HEK293T (cell line): ENCODE measurements around the gene LCE1F.

Experiments used
- ARNT ChIP-seq: fragments of 450-650 bp; IDR thresholded peaks from 2 replicates; pipeline ENCODE4 v1.6.1; 2017; ENCODE audit warnings: mild to moderate bottlenecking
- BHLHE40 ChIP-seq: fragments of 450-650 bp; IDR thresholded peaks from 2 replicates; pipeline ENCODE4 v1.6.1; 2016; ENCODE audit warnings: mild to moderate bottlenecking, moderate library complexity, borderline replicate concordance
- FOXA1 ChIP-seq: fragments of 450-650 bp; IDR thresholded peaks from 2 replicates; pipeline ENCODE4 v1.6.1; 2016; ENCODE audit warnings: mild to moderate bottlenecking
- FOXK2 ChIP-seq: fragments of 450-650 bp; IDR thresholded peaks from 2 replicates; pipeline ENCODE4 v1.6.1; 2016; ENCODE audit warnings: mild to moderate bottlenecking
- FOXM1 ChIP-seq: fragments of 450-650 bp; IDR thresholded peaks from 2 replicates; pipeline ENCODE4 v1.6.1; 2017; ENCODE audit warnings: mild to moderate bottlenecking, borderline replicate concordance
- HDGF ChIP-seq: fragments of 450-650 bp; IDR thresholded peaks from 2 replicates; pipeline ENCODE4 v1.6.1; 2017; ENCODE audit warnings: antibody characterized with exemption, borderline replicate concordance
- NFRKB ChIP-seq: fragments of 450-650 bp; IDR thresholded peaks from 2 replicates; pipeline ENCODE4 v1.6.1; 2016; ENCODE audit warnings: mild to moderate bottlenecking, moderate library complexity
- PKNOX1 ChIP-seq: fragments of 450-650 bp; IDR thresholded peaks from 2 replicates; pipeline ENCODE4 v1.6.1; 2016
- SP1 ChIP-seq: fragments of 450-650 bp; IDR thresholded peaks from 2 replicates; pipeline ENCODE4 v1.6.1; 2017
- TARDBP ChIP-seq: fragments of 450-650 bp; IDR thresholded peaks from 2 replicates; pipeline ENCODE4 v1.6.1; 2016
- ZNF384 ChIP-seq: fragments of 450-650 bp; IDR thresholded peaks from 2 replicates; pipeline ENCODE4 v1.6.1; 2016

DNA sequence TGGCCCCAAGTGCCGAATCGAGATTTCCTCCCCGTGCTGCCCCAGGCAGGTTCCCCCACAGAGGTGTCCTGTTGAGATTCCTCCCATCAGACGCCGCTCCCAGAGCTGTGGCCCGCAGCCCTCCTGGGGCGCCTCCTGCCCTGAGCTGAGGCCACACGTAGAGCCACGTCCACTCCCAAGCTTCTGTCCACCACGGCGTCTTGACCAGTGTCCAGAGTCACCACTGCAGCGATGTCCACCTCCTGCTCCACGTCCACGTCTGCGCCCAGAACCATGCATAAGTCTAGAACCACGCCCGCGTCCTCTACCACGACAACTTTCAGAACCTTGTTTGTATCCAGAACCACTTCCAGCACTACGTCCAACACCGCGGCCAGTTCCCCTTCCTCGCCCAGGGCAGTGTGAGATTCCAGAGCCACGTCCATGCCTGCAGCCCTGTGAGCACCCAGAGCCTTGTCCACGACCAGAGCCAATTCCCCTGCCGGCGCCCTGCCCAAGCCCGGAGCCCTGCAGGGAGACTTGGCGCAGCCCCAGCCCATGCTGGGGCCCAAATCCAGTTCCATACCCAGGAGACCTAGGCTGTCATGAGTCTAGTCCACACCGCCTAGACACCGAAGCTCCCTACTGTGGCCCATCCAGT, 14.3 kb upstream of the LCE1F start:
- TF ChIP-seq BHLHE40 (no peak), TARDBP (no peak), NFRKB (no peak), FOXK2 (no peak), ZNF384 (no peak), PKNOX1 (no peak), FOXA1 (no peak), HDGF (no peak), SP1 (no peak), ARNT (no peak), FOXM1 (no peak)
